Kidney (tissue), 14 donors: ENCODE data around the gene SDK1. TPM values are rescaled to one million over a fixed set of nuclear protein-coding genes. Genes with fewer than 3 reads are reported as not detected.
A peak's percentile ranks its signal among the peaks of the same experiment; 100 is the strongest.

ENCODE experiments used
- DNase-seq, 5 donors: peaks; one replicate each; pipeline ENCODE4 v3.0.0-alpha.2; 2013 to 2020
- FAIRE-seq: peaks from 2 replicates; lab custom pipeline; 2012; peaks lifted over from hg19 to GRCh38; lab: Jason Lieb, UNC
- H3K27ac ChIP-seq, 2 donors: one replicate each; pipeline ENCODE4 v1.7.0; 2013; ENCODE audit warnings: low read depth in 2 of 2, low read length in 2 of 2, inconsistent platforms in 1 of 2
- H3K27me3 ChIP-seq: one replicate; pipeline ENCODE4 v1.7.1; 2013; ENCODE audit warnings: low read length, inconsistent platforms; ENCODE audit not compliant: control insufficient read depth, insufficient read depth
- H3K36me3 ChIP-seq, 3 donors: one replicate each; pipeline versions ENCODE4 v1.7.0 to v1.7.1; 2013; ENCODE audit warnings: low read length in 3 of 3, control low read depth in 1 of 3, inconsistent platforms in 1 of 3; ENCODE audit not compliant: insufficient read depth in 3 of 3, control insufficient read depth in 2 of 3
- H3K4me1 ChIP-seq, 3 donors: one replicate each; pipeline versions ENCODE4 v1.7.0 to v1.7.1; 2013; ENCODE audit warnings: low read length in 3 of 3, inconsistent platforms in 1 of 3, low read depth in 1 of 3; ENCODE audit not compliant: control insufficient read depth in 2 of 3, insufficient read depth in 2 of 3
- H3K4me3 ChIP-seq, 3 donors: one replicate each; pipeline versions ENCODE4 v1.7.0 to v1.8.1; 2013; ENCODE audit warnings: low read length in 3 of 3, control low read depth in 1 of 3, inconsistent platforms in 1 of 3
- H3K9ac ChIP-seq, 3 donors: one replicate each; pipeline versions ENCODE4 v1.7.0 to v1.7.1; 2013; ENCODE audit warnings: low read length in 3 of 3, control low read depth in 1 of 3, inconsistent platforms in 1 of 3
- H3K9me3 ChIP-seq, 3 donors: one replicate each; pipeline versions ENCODE4 v1.7.0 to v1.7.1; 2013; ENCODE audit warnings: low read length in 3 of 3, control low read depth in 1 of 3, inconsistent platforms in 1 of 3; ENCODE audit not compliant: control insufficient read depth in 2 of 3, insufficient read depth in 1 of 3
- CTCF ChIP-seq: IDR thresholded peaks from 3 replicates; pipeline ENCODE4 v1.5.1; 2012; ENCODE audit warnings: mild to moderate bottlenecking, moderate library complexity, borderline replicate concordance; ENCODE audit not compliant: insufficient read depth; ENCODE audit errors: extremely low read depth
- intact Hi-C: fragments of 100-400 bp; cut with DNase I; formaldehyde crosslinking; loops from one replicate; pipeline ENCODE4 v1.11.1; 2022
- polyA plus RNA-seq: library from polyadenylated mRNA; stranded (reverse); fragments of 350-450 nt; fragmentation: Illumina TruSeq; extraction: RNeasy Lipid Tissue Mini Kit (QIAGEN cat#74804); gene quantifications from one replicate; pipeline ENCODE4 v1.2.3, GENCODE V29; 2014; ENCODE audit warnings: low read depth, low replicate concordance; ENCODE audit not compliant: insufficient read depth
- total RNA-seq: library from RNA; stranded (reverse); fragmentation: NEBNext Ultra II Directional; extraction: Animal tissue kit (Norgen Biotek cat#: 25700); gene quantifications from one replicate; pipeline ENCODE4 v1.2.1, GENCODE V29; 2021
- donor health status: control.
- donor health status: control.
- donor health status: control.
- donor health status: control.
- donor health status: control.
- donor health status: DM: yes; HTN: yes; CAD: no.
- donor health status: Normal renal cell carcinoma (clear cell type).

The SDK1 gene
- total and polyA plus RNA-seq, 2 donors from 2014 or later, result 2.0 to 38.3 TPM

DNA sequence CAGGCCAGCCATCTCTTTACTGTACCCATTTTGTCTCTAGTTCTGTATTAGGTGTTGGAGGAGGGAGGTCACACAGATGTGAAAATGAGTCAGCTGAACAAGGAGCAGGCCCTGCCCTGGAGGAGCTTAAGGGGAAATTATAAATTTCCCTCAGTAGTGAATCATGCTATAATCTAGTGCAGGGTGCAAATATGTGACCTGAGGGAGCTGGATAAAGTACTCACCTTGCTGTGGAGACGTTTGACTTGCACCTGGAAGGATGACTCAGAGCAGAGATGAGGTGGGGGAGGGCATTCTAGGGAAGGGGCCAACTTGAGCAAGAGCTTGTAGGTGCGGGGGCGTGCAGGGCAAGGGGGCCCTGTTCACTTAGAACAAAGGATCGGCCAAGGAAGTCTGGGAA, 610.6 kb downstream of the SDK1 start:
- intact Hi-C loops, result no loop called here
- H3K4me1 ChIP-seq, result no peaks in the 10 kb centered on the region
- DNase-seq (no peak), FAIRE-seq (no peak)
- TF ChIP-seq CTCF, result no peak
- no peak overlapping the region for H3K27ac ChIP-seq
- no peak overlapping the region for H3K9ac ChIP-seq
- no peaks in the 10 kb centered on the region for H3K9me3 ChIP-seq
- no peak overlapping the region for H3K4me3 ChIP-seq
- no peaks in the 10 kb centered on the region for H3K27me3 ChIP-seq
- H3K36me3 ChIP-seq, result no peaks in the 10 kb centered on the region

DNA sequence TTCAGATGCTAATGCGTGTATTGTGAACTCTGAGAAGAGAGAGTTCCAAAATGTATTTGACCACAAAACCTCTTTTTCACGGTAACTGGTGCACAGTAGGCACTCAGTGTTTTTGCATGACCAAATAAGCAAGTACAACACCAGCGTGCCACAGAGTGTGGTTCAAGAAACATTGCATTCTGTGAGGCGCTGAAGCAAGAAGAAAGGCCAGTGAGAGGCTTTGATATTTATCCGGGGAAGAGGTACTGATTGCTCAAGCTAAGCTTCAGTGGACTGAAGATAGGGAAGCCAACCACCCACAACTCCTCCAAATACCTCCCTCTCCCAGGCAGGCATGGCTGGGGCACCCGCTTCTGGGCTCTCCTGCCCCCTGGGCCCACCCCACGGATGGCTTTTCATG, 611.2 kb downstream of the SDK1 start:
- FAIRE-seq (no peak), DNase-seq (peak in 3 of 5 donors; percentile 39 to 71 (median 63))
- intact Hi-C loops, result no loop called here
- H3K4me3 ChIP-seq, result no peak overlapping the region
- H3K36me3 ChIP-seq, result no peaks in the 10 kb centered on the region
- no peaks in the 10 kb centered on the region for H3K9me3 ChIP-seq
- no peaks in the 10 kb centered on the region for H3K27me3 ChIP-seq
- H3K4me1 ChIP-seq, result no peaks in the 10 kb centered on the region
- TF ChIP-seq CTCF, result no peak
- H3K9ac ChIP-seq, result no peak overlapping the region
- H3K27ac ChIP-seq, result no peak overlapping the region

DNA sequence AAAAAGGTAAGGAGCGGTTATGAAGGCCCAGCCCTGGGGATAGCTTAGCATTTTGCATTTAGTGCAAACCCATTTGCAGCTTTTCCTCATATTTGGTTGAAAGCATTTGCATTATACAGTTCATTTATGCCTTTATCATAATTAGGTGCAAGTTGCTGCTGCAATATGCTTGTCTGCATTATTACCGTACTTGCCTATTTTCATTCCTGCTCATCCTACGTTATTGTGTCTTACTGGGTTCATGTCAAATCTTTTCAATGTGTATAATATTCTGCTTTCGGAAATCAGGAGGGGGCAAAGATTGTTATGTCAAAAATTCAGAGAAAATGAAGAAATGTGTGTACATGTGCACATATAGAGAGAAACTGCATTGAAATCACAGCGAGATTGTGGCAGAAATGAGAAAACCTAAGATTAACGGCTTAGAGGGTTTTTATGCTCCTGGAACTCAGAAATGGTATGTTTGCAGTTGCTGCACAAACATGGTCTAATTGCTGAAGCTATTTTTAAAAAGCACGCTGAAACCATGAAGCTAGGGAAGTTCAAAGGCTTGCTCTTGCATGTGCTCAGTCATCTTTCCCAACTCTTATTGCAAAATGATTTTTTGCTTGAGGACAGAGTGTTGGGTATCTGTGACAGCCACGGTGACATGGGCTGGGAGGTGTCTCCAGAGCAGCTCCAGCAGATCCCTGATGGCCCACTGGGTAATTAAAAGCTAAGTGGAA, 613.2 kb downstream of the SDK1 start:
- H3K36me3 ChIP-seq, result no peaks in the 10 kb centered on the region
- H3K4me1 ChIP-seq, result no peaks in the 10 kb centered on the region
- no peaks in the 10 kb centered on the region for H3K27me3 ChIP-seq
- no peak overlapping the region for H3K4me3 ChIP-seq
- no peak for DNase-seq
- intact Hi-C loops, result no loop called here
- no peak overlapping the region for H3K9ac ChIP-seq
- no peak overlapping the region for H3K27ac ChIP-seq
- no peak for FAIRE-seq
- H3K9me3 ChIP-seq, result no peaks in the 10 kb centered on the region
- no peak for TF ChIP-seq CTCF
